ENCODE results near the gene SLC9A3. TPM values are rescaled to one million over a fixed set of nuclear protein-coding genes. Genes with fewer than 3 reads are reported as not detected.

The SLC9A3 gene
- total RNA-seq, 1 donor from 2014 or later, result 1.2 TPM

DNA sequence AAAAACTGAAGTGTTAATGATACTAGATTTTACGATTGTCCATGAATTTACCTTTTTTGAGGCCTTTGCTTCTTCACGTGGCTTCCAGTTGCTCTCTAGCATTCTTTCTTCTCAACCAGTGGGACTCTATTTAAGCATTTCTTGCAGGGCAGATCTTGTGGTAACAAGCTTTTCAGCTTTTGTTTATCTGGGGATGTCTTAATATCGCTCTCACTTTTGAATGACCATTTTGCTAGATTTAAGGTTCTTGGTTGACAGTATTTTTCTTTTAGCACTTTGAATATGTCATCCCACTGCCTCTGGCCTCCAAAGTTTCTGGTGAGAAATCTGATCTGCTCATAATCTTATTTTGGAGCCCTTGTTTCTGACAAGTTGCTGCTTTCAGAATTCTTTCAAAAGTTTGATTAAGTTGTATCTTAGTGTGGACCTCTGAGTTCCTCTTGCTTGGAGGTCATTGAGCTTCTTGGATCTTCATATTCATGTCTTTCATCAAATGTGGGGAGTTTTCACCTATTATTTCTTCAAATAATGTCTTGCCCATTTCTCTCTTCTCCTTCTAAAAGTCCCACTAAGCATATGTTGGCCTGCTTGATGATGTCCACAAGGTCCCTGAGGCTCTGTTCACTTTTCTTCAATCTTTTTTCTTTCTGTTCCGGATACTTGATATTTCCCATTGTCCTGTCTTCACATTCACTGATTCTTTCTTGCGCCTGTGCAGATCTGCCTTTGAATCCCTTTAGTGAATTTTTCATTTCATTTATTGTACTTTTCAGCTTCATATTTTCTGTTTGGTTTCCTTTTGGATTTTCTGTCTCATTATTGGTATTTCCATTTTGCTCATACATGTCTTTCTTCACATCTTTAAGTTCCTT, 72.4 kb downstream of the SLC9A3 start:
- no peak for FAIRE-seq
- no peak for DNase-seq (ENCODE audit: low spot score in 2 of 2)

DNA sequence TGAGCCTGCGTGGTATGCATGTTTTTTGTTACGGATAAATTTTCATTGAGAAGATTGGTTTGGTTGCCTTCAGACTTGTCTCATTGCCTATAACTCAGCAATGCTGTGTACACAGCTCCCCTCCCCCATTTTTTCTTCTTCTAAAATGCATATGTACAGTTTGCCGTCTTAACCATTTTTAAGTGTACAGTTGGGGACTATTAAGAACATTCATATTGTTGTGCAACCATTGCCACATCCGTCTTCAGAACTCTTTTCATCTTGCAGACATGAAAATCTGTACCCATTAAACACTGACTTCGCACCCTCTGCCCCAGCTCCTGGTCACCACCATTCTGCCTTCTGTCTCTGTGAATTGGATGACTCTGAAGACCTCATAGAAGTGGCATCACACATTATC, 75.1 kb downstream of the SLC9A3 start:
- FAIRE-seq (no peak), DNase-seq (ENCODE audit: low spot score in 2 of 2) (no peak)

DNA sequence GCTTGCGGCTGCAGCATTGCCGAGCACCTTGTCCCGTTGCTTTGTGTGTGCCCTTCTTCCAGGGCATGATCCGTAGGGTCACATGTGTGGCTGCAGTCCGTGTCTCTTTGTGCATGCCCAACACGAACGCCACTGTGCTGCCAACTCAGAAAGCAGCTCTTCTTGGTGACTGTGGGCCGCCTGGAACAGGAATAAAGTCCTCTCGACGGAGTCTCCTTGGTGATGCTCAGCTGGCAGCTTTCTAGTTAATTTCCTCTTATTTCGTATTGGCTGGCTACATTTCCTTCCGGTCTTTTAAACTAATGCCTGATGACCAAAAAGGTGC, 75.5 kb downstream of the SLC9A3 start:
- DNase-seq (ENCODE audit: low spot score in 2 of 2) (no peak), FAIRE-seq (no peak)

DNA sequence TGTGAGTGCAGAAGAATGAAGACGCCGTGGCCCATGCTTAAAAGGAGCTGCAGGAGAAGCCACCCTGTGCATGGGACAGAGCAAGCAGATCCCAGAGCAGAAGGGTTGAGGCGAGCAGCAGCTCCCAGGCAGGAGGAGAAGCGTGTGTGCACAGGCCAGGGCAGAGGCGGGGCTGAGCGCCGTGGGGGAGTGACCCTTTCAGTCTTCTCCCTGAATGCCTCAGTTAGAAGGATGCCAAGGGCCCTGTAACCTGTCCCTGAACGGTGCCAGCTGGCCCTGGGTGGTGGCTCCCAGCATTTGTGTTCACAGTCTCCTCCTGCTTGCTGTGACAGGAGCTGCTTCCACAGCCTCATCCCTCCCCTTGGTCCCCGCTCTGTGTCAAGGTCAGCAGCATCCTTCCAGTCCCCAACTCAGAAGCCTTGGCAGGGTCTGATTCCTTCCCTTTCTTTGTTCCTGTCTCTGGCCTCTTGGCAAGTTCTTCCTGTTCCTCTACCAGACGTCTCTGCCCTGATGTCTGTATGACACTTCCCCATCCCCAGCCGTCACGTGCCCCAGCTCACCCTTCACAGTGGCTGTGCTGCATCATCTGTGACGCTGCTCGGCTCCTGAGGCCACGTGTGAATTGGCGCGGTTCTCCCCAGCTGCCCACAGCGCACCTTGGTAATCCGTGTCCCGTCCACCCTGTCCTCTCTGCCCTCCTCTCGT, 76.0 kb downstream of the SLC9A3 start:
- DNase-seq (ENCODE audit: low spot score in 2 of 2) (no peak), FAIRE-seq (no peak)

DNA sequence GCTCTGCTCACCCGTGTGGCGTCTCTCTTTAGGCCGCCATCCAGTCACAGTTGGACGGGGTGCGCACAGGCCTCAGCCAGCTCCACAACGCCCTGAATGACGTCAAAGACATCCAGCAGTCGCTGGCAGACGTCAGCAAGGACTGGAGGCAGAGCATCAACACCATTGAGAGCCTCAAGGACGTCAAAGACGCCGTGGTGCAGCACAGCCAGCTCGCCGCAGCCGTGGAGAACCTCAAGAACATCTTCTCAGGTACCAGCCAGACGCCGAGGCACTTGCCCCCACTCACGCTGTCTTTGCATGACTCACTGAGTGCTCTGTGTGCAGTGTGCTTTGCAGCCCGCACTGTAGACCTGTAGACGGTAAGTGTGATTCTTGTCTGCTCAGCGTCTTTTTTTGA, 76.7 kb downstream of the SLC9A3 start:
- DNase-seq (ENCODE audit: low spot score in 2 of 2), result no peak
- no peak for FAIRE-seq

DNA sequence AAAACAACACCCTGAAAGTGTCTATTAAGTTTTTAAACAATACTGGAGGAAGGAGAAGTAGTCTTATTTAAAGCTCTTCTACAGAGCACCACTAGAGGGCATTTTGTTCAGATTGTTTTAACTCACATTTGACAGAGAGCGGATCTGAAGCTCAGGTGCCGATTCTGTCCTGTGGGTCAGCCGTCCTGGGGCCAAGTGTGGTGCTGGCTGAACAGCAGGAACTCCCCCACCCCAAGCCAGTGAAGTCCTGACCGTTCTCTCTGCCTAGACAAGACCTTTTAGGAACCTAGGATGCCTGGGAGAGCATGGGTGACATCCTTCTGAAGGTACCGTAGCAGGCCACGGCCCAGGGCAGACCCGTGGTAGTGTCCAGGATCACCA, 77.4 kb downstream of the SLC9A3 start:
- FAIRE-seq, result no peak
- no peak for DNase-seq (ENCODE audit: low spot score in 2 of 2)

DNA sequence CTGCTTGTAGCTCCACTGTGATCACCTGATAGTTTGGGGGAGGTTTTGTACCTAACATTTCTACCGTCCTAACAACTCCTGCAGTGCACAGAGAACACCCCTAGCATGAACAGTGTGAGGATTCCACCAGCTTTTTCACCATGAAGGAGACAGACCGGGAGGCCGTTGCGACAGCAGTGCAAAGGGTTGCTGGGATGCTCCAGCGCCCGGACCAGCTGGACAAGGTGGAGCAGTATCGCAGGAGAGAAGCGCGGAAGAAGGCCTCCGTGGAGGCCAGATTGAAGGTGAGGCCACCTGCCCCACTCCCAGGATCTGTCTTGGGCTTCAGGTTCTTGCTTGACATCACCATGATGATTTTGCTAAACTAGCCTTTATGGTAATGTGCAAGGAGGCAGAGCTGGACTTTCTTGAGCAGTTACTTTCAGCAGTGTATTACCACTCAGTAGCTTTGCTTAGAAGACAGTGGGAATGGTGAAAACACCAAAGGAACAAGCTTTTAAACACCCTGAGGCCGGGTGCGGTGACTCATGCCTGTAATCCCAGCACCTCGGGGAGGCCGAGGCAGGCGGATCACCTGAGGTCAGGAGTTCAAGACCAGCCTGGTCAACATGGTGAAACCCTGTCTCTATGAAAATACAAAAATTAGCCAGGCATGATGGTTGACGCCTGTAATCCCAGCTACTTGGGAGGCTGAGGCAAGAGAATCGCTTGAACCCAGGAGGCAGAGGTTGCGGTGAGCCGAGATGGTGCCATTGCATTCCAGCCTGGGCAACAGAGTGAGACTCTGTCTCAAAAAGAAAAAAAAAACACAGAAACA, 78.0 kb downstream of the SLC9A3 start:
- FAIRE-seq (no peak), DNase-seq (ENCODE audit: low spot score in 2 of 2) (no peak)

DNA sequence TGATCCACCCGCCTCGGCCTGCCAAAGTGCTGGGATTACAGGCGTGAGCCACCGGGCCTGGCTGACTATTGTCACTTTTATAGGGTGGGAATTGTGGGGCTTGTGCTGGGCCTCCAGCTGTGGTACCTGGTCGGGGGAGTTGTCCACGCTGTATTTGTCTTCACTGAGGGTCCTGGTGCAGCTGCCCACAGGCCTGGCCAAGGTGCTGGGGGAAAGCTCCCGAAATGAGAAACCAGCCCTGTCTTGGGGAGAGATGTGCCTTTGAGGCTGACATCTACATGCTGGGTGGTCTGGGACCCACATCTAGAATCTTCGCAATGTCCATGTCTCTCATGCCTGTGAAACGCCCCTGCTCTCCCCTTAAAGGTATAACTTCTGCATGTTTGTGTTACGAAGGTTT, 78.7 kb downstream of the SLC9A3 start:
- DNase-seq (ENCODE audit: low spot score in 2 of 2), result no peak
- FAIRE-seq, result no peak

DNA sequence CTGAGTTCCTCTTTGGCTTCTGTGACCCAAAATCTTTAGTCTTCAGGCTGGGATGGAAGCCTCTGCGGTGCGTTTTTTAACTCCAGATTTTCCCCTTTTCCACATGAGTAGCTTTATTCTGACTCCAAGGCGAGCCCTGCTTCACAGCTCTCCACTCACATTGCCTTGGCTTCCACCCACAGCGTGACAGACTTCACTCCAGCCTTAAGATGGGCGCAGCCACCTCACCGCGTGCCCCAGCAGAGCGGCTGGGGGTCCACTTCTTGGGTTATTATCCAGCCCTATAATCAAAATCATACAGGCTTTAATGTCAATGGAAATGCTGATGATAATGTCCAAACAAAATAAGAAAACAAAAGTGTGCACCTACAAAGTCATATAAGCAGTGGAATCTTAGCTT, 80.0 kb downstream of the SLC9A3 start:
- DNase-seq (ENCODE audit: low spot score in 2 of 2), result no peak
- no peak for FAIRE-seq

DNA sequence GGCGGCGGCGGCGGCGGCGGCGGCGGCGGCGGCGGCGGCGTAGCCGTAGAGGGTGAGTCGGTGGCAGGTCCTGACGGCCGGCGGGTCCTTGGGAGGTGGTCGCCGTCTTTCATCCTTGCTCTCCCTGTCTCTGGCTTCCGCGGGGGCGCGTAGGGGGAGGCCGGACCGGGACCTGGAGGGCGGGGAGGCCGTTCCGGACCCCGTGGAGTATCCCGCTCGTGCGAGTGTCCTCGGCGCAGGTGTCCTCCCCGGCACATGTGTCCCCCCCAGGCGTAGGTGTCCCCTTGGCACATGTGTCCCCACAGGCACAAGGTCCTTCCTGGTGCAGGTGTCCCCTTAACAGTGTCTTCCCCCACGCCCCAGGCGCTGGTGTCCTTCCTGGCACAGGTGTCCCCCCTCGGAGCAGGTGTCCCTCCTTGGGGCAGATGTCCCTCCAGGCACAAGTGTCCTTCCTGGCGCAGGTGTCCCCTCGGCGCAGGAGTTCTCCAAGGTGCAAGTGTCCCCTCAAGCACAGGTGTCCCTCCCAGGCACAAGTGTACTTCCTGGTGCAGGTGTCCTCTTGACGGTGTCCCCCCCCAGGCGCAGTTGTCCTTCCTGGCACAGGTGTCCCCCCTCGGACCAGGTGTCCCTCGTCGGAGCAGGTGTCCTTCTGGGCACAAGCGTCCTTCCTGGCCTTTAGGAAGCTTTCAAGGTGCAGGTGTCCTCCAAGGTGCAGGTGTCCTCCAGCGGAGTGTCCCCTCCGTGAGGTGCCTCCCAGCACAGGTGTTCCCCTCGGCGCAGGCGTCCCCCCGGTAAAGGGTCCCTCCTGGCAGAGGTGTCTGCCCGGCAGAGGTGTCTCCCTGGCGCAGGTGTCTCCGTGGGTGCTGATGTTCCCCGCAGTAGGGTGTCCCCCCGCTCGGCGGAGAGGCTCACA, 80.8 kb downstream of the SLC9A3 start:
- peak in 1 of 2 donors; percentile 57 for DNase-seq (ENCODE audit: low spot score in 2 of 2)
- FAIRE-seq, result no peak

DNA sequence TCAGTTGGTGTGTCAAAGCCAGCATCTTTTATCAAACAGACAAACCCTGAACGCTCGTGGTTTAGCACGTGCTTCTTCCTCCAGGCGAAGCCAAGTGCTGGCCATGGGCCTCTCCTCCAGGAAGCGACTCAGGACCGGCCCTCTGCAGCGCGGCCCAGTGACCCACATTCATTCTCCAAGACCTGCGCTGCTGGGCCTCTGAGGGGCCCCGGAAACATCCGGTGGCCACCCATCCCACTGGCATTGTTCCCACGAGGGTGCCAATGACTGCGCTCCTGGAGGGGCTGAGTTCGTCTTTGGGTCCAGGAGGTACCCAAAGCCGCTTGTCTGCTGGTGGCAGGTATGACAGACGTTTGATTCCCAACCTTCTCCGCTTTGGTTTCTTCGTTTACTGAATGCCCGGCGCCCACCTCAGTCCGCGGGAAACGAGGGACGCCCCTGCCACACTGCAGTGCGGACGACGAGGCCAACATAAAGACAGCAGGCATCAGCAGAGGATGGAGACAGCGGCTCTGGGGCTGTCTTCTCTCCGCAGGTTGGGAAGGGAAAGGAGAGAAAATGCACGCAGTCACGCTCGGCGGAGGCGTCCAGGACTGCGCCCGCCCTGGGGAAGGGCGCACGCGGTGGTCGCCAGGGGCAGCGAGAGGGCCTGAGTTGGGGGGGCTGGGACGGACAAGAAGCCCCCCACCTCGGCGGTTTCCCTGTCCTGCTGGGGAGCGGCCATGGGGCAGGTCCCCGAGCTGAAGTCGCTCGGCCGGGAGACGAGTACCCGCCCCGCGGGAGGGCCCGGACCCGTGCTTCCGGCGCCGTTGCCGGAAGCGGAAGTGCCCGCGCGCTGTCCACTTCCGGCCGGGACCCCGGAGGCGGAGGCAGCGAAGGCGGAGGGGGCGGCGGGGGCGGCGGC, 81.7 kb downstream of the SLC9A3 start, which contains the start of gene EXOC3:
TSS of gene EXOC3 (plus strand) at position 842 of the 904 bp plus-strand sequence. CDS start 3,030 bp downstream, outside the sequence.
- DNase-seq (ENCODE audit: low spot score in 2 of 2) (peak; percentile 97 to 98), FAIRE-seq (no peak)

DNA sequence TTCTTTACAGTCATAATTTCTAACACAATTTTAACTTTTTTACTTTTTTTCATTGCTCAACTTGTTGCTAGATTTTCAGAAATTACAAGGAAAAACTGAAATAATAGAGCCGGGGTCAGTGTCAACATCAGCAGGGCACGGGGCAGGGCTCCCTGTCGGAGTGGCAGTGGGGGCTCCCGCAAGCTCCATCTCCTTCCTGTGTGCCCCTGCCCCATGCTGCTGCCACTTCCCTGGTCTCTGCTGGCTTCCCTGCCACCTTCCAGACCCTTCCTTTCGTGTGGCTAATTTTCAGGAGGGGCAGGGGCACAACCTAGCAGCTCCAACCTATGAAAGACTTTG, 82.3 kb downstream of the SLC9A3 start:
- no peak for FAIRE-seq
- no peak for DNase-seq (ENCODE audit: low spot score in 2 of 2)

DNA sequence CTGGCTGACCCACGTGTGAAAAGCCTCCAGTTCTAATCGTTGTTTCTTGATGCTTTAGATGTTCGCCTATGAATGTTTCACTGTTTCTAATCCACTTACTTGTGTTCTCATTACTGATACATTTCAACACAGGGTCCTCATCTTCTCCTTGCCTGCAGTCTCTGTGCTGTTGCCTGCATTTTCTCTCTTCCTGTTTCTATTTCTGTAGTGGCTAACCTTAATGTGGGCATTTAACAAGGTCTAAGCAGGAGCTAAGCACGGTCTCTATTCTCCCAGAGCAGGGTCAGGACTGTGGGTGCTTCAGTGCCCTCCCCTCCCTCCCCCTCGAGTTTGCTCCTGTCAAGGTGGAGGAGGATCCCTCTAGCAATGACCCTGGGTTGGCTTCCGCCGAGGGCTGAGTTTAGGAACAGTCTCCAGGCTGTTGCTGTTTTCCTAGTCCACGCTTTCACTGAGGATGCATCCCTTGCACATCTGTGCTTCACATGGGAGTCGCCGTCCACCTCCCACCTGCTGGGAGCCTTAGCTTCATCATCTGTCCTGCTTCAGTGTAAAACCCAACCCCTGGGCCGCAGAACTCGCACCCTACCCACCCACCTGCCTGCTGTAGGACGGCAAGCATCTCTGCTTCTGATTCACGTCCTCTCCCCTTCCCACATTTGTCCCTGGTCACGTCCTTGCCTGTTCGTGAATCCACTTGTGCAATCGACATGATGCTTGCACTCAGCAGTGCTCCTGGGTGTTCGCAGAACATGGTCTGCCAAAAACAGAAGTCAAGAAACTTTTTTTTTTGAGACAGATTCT, 83.6 kb downstream of the SLC9A3 start:
- no peak for DNase-seq (ENCODE audit: low spot score in 2 of 2)
- FAIRE-seq, result no peak

DNA sequence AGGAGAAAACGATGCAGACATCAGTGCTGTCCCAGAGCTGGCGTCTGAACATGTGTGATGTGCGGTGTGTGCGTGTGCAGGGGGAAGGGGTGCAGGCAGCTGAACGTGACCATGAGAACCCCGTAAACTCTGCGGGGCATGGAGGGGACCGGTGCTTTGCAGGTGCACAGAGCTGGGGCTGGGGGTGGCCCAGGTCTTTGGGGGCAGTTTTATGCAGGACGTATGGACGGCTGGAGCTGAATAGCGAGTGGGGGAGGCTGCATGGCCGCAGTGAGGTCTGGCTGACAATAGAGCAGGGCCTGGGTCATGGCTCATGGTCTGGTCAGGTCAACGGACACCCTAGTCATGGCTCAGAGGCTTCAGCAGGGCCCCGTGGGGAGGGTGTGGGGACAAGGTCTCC, 84.6 kb downstream of the SLC9A3 start:
- FAIRE-seq (no peak), DNase-seq (ENCODE audit: low spot score in 2 of 2) (no peak)

DNA sequence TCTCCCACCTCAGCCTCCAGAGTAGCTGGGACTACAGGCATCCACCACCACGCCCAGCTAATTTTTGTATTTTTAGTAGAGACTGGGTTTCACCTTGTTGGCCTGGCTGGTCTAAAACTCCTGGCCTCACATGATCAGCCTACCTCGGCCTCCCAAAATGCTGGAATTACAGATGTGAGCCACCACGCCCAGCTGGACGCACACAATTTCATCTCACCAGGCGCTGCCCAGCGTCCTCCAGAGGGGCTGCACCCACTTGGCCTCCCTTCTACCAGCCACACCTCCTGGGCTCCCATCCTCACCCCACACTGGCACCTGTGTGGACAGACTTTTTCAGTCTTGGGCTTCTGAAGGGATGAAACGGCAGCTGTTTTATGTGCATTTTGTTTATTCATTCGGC, 85.1 kb downstream of the SLC9A3 start:
- no peak for DNase-seq (ENCODE audit: low spot score in 2 of 2)
- FAIRE-seq, result no peak

DNA sequence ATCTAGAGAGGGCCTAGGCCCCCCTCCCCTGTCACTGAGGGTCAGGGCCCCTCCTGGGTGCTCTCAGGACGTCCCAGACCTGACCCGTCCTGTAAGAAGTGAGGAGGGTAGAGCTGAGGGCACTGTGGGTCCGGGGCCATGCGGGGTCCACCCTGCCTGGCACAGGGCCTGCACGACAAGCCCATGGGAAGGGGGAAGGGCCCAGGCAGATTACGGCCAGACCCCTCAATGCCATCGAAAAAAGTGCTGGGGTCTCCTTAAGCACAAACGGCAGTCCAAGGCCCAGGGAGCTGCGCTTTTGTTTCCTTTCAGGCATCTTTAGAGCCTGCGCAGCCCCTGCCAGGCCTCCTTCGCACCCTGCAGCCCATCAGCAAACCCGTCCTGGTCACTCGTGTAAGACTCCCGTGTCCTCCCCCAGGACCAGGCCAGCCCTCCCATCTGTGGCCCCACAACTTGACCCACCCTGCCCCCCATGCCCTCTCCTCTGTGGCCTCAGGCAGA, 85.7 kb downstream of the SLC9A3 start:
- no peak for FAIRE-seq
- DNase-seq (ENCODE audit: low spot score in 2 of 2), result no peak

DNA sequence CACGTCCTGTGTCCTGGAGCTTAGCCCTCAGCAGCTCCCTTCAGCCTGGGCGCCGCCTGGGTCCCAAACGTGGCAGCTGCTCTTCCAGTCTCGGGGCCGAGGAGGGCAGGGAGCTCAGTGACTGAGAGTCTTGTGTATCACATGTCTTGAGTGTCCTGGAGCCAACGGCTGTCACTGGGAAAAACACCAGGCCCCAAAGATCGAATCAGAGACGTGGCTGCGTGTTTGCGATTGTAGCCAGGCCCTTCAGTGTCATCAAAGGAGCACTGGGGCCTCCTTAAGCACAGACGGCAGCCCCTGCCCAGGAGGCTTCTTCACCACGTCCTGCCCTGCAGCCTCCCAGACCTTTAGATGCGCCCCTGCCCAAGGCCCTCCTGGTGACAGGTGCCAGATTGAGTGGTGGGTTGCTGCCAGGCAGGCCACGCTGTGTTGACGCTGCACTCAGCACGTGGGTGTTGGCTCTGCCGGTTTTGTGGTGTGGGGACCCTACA, 86.9 kb downstream of the SLC9A3 start:
- no peak for FAIRE-seq
- no peak for DNase-seq (ENCODE audit: low spot score in 2 of 2)

DNA sequence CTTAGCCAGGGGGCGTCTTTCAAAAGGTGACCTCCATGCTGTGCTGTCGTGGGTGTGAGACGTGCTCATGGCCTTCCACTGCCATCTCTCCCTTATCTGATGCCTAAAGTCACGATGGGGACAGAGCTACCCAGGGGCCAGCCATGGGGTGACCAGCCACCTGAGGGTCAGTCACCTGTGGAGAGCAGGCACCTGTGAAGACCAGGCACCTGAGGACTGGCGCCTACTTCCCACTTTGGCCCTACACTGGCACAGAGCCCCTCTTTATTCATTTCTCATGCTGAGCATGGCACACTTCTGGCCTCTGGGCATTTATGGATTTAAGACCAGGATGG, 87.6 kb downstream of the SLC9A3 start:
- no peak for FAIRE-seq

More for the DNA sequence above, 87.6 kb downstream of the SLC9A3 start:
- no peak for DNase-seq (ENCODE audit: low spot score in 2 of 2)

Data from frontal cortex (tissue), 4 donors.